Upper lobe of right lung (tissue), 1 donor: ENCODE measurements around the gene ATP10D. TPM values are rescaled to one million over a fixed set of nuclear protein-coding genes. Genes with fewer than 3 reads are reported as not detected.
"Not testable (repeated sequence)": the region's sequence is repeated elsewhere in the genome, so short reads cannot be mapped to it uniquely, and the experiment has no call there.

ENCODE experiments used
- ATAC-seq: fragments of 200-7000 bp; cut with Tn5 transposase; one replicate; pipeline ENCODE4 v1.9.1; 2020; ENCODE audit warnings: mild to moderate bottlenecking, moderate library complexity
- DNase-seq: peaks from one replicate; pipeline ENCODE4 v3.0.0-alpha.2; 2020
- H3K27ac ChIP-seq: fragments of 200-600 bp; one replicate; pipeline ENCODE4 v1.8.0; 2022
- H3K27me3 ChIP-seq: fragments of 200-600 bp; one replicate; pipeline ENCODE4 v1.8.0; 2022; ENCODE audit warnings: mild to moderate bottlenecking
- H3K36me3 ChIP-seq: fragments of 200-600 bp; one replicate; pipeline ENCODE4 v1.8.0; 2022
- H3K4me1 ChIP-seq: fragments of 200-600 bp; one replicate; pipeline ENCODE4 v1.8.0; 2022
- H3K4me3 ChIP-seq: fragments of 200-600 bp; one replicate; pipeline ENCODE4 v1.8.0; 2022; ENCODE audit warnings: mild to moderate bottlenecking
- H3K9me3 ChIP-seq: fragments of 200-600 bp; one replicate; pipeline ENCODE4 v1.8.0; 2022
- intact Hi-C: fragments of 100-400 bp; cut with DNase I; formaldehyde crosslinking; loops from one replicate; pipeline ENCODE4 v1.11.0; 2022
- total RNA-seq: library from RNA; stranded (reverse); fragmentation: NEBNext Ultra II Directional; extraction: Animal tissue kit (Norgen Biotek cat#: 25700); gene quantifications from one replicate; pipeline ENCODE4 v1.2.1, GENCODE V29; 2021
- TF ChIP-seq, protein P1 (sequence below): fragments of 200-600 bp; IDR thresholded peaks from one replicate; pipeline ENCODE4 v1.8.0; 2022; ENCODE audit warnings: antibody characterized with exemption
- donor health status: DM: no; HTN: yes; CAD: no; lungs with severe emphysema.

ATP10D gene
- total RNA-seq, 1 donor from 2014 or later: 35.8 TPM

DNA sequence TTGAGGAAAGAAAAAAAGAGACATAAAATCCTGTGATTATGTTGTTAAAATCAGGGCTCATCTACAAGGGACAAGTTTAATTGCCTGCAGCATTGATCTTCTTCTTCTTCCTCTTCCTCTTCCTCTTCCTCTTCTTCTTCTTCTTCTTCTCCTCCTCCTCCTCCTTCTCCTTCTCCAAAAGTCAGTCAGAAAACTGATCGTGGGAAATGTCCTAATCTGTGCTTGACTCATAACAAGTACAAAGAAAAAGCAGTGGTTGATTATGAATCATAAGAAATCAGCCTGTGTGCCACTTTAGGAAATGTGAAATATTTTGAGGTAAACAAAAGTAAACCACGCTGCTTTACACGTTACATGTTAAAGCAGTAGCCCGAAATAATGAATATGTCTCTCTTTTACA is 2.7 kb upstream of the ATP10D start:
- no peak overlapping the region for H3K27ac ChIP-seq
- ATAC-seq: no peak
- TF ChIP-seq, protein P1, sequence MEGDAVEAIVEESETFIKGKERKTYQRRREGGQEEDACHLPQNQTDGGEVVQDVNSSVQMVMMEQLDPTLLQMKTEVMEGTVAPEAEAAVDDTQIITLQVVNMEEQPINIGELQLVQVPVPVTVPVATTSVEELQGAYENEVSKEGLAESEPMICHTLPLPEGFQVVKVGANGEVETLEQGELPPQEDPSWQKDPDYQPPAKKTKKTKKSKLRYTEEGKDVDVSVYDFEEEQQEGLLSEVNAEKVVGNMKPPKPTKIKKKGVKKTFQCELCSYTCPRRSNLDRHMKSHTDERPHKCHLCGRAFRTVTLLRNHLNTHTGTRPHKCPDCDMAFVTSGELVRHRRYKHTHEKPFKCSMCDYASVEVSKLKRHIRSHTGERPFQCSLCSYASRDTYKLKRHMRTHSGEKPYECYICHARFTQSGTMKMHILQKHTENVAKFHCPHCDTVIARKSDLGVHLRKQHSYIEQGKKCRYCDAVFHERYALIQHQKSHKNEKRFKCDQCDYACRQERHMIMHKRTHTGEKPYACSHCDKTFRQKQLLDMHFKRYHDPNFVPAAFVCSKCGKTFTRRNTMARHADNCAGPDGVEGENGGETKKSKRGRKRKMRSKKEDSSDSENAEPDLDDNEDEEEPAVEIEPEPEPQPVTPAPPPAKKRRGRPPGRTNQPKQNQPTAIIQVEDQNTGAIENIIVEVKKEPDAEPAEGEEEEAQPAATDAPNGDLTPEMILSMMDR: no peak
- no peaks in the 10 kb centered on the region for H3K27me3 ChIP-seq
- H3K4me3 ChIP-seq: no peak overlapping the region
- no peaks in the 10 kb centered on the region for H3K9me3 ChIP-seq
- no peak for DNase-seq
- H3K4me1 ChIP-seq: peaks cover 15% of the 10 kb centered on the region
- intact Hi-C loops: no loop called here
- no peaks in the 10 kb centered on the region for H3K36me3 ChIP-seq

GRCh38 chr4:47483745-47484144 is 1.3 kb upstream of the ATP10D start:
- H3K36me3 ChIP-seq: no peaks in the 10 kb centered on the region
- no peak overlapping the region for H3K4me3 ChIP-seq
- H3K9me3 ChIP-seq: no peaks in the 10 kb centered on the region
- TF ChIP-seq, protein P1: no peak
- DNase-seq: no peak
- H3K27ac ChIP-seq: no peak overlapping the region
- no peak for ATAC-seq
- intact Hi-C loops: no loop called here
- H3K27me3 ChIP-seq: no peaks in the 10 kb centered on the region
- H3K4me1 ChIP-seq: peaks cover 15% of the 10 kb centered on the region

DNA sequence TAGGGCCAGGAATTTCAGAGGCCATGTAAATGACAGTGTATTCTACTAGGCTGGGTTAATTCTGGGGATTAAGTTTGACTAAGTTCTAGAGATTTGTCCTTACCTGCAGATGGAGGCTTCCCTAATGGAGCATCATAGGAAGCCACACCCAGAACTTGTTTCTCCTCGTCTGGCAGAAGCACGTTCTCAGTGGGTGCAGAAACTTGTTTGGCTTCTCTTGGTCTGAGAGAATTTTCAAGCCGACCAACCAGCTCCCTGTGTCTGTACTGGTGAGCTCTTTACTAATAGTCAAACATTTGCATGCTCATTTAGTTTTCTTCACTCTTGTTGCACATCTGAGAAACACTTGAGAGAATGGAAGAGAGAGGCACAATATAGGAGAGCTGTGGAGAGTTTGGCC is 907 bp upstream of the ATP10D start:
- ATAC-seq (no peak), DNase-seq (no peak)
- Histone ChIP-seq H3K27me3 (no peaks in the 10 kb centered on the region), H3K4me3 (no peak overlapping the region), H3K4me1 (peaks cover 15% of the 10 kb centered on the region), H3K9me3 (no peaks in the 10 kb centered on the region), H3K36me3 (no peaks in the 10 kb centered on the region), H3K27ac (peak overlapping the region; percentile 90)
- intact Hi-C loops: no loop called here
- TF ChIP-seq, protein P1: no peak

DNA sequence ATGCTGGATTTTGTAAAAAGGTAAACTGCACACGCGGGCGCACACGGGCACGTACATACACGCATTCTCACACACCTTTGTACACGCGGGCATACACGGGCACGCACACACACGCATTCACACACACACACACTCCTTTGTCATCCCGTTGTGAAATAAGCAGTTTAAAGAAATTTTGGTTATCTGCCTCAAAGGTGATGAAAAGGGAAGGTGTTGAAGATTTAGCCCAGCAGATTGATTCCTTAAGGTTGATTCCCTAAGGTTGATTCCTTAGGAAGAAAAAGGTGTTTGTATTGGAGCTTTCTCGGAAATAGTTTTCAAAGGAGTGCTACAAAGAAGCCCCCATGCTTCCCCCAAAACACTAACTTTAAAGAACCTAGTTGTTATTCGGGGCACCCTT is 693 bp downstream of the ATP10D start:
- Histone ChIP-seq H3K4me1 (peaks cover 15% of the 10 kb centered on the region), H3K27ac (peak overlapping the region; percentile 90)
- DNase-seq: no peak

DNA sequence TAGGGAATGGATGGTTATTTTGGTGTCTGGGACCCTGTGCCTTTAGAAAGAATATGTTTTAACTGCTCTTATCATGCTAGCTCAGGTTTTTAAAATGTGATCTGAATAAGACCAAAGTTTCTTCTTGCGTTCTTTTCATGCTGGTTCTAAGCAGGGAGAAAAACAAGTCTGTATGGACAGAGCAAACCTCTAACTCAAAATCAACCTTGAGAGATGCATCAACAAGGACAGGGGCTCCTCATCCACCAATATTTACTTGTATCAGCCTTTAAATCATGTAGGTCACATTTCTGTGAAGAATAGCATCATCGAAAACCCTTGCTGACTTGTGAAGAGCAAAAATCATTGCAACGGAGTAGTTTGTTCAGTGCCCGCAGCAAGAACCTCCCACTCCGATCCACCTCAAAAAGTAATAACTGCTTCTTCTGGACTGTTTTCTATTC is 1.2 kb downstream of the ATP10D start:
- ATAC-seq: no peak
- no peaks in the 10 kb centered on the region for H3K9me3 ChIP-seq
- TF ChIP-seq, protein P1: no peak
- DNase-seq: no peak
- peak overlapping the region; percentile 67 for H3K4me3 ChIP-seq
- peaks cover 15% of the 10 kb centered on the region for H3K4me1 ChIP-seq
- intact Hi-C loops: no loop called here
- H3K36me3 ChIP-seq: no peaks in the 10 kb centered on the region
- H3K27ac ChIP-seq: peak overlapping the region; percentile 90
- no peaks in the 10 kb centered on the region for H3K27me3 ChIP-seq

More for the DNA sequence above, 693 bp downstream of the ATP10D start:
- Histone ChIP-seq H3K27me3 (no peaks in the 10 kb centered on the region), H3K36me3 (no peaks in the 10 kb centered on the region), H3K9me3 (no peaks in the 10 kb centered on the region), H3K4me3 (peak overlapping the region; percentile 67)
- ATAC-seq: no peak
- intact Hi-C loops: no loop called here
- TF ChIP-seq, protein P1: no peak

DNA sequence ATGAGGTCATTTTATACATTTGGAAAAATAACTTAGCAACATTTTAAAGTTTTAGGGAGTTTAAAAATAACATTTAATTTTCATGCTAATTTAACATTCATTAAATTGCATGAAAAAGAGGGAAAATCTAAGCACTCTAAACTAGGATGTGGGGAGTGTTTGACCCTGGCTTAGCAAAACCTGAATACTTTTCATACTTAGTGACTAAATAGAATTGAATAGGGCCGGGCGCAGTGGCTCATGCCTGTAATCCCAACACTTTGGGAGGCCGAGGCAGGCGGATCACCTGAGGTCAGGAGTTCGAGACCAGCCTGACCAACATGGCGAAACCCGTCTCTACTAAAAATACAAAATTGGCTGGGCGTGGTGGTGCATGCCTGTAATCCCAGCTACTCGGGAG is 1.7 kb downstream of the ATP10D start:
- H3K27me3 ChIP-seq, H3K36me3 ChIP-seq, DNase-seq, intact Hi-C loops, H3K27ac ChIP-seq, H3K9me3 ChIP-seq, ATAC-seq: not testable (repeated sequence)
- H3K4me1 ChIP-seq: peaks cover 15% of the 10 kb centered on the region
- H3K4me3 ChIP-seq: peak overlapping the region; percentile 67
